ENCODE data around the gene HCN1.
"Not testable (repeated sequence)": the region's sequence is repeated elsewhere in the genome, so short reads cannot be mapped to it uniquely, and the experiment has no call there.

The HCN1 gene

DNA sequence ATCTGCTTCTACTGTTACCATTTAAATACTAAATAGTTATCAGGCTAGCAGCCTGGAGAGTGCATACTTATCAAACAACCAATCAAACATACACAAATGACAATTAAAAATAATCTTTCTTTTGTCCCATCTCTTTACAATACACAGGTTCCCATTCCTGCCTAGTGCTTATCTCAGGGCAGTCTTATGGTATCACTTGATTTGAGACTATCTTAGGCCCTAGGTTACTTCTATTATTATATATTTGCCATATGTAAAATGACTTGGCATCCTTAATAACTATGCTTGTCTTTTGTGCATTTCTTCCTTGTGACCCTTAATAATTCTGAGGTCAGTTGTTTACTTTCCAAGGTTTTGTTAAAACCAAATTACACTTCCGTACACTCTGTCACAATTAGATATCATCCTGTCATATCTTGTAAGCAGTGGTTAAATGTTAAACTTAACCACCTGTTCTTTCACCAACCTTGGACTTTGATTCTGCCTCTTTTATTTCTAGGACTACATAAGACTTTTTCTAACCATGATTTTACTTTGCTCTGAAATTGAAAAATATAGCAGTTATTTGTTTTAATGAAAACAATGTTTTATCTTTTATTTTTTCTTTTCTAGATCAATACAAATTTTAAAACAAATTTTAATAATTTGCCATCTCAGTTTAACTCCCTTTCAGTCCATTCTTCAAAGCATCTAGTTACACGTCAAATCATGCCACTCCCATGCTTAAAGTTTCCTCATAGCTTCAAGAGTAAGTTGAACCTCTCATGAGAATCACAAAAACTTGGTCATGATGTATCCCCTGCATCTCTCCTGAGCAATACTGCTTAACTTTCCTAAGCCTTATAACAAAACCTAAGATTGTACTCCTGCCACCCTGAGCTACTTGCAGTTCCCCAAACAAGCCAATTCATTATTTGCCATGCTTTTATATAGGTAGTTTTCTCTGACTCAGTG is 281.3 kb downstream of the HCN1 start:
- no peak for DNase-seq (ENCODE audit: low read depth)

DNA sequence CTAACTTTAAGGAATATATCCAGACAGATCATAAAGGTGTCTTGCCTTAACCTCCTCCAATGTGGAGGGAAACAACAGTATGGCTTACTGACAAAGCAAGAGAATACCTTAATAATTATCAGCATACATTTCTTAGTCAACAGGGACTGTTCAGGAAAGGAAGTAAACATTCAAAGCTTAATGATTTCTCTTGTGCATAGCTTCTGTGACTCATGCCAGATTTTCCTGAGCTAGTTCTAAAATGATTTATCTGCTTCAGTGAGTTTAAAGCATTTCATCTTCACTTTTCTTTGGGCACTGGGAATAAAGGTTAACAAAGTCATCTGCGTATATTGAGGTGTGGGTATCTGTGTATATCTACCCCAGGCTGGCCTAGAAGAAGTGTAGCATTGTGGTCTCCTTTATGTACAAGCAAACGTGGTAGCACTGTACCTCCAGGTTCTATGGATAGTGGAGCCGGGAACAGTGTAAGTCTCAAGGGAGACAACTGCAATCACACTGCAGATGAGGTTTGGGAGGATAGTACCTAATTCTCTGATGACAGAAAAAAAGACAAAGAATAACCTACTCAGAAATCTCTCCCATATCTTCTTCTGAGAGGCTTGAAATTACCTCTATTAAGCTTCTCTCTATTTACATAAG is 284.1 kb downstream of the HCN1 start:
- peak; percentile 28 for DNase-seq (ENCODE audit: low read depth)

DNA sequence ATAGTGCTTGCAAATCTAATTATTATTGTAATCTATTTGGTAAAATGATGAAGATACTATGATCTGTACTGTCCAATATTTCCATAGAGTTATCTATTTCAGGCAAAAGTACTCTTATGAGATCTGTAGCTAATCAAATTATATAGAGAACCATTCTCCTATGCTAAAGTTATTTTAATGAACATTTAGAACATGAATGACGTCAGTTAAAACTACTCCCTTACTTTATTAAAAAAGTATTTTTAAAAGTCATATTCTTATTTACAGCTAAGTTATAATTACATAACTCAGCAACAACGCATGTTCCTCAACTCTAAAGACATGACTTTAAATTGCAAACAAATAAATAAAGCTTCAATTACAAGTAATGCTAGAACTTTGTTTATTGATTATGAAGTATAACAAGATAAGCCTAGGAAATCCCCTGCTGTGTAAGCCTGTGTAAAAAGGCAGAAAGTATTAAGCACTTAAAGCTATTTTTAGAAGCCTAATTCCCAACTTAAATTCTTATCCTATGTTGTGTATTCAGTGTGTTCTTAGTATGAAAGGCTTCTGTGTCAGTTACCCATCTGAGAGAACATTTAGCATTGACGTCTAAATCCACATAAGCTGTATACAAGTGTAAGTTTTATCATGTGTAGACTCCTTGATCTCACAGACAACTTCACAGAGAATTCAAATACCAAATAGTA is 285.7 kb downstream of the HCN1 start:
- DNase-seq (ENCODE audit: low read depth), result no peak

DNA sequence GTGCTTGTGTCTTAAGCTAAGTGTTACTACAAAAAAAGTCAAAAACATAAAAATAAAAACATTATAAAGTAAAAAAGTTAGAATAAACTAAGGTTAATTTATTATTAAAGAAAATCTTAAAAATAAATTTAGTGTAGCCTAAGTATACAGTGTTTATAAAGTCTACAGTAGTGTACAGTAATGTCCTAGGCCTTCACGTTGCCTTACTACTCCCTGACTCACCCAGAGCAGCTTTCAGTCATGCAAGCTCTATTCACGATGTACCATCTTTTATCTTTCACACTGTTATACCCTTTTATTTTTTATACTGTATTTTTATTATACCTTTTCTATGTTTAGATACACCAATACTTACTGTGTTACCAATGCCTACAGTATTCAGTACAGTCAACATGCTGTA is 288.1 kb downstream of the HCN1 start:
- no peak for DNase-seq (ENCODE audit: low read depth)

DNA sequence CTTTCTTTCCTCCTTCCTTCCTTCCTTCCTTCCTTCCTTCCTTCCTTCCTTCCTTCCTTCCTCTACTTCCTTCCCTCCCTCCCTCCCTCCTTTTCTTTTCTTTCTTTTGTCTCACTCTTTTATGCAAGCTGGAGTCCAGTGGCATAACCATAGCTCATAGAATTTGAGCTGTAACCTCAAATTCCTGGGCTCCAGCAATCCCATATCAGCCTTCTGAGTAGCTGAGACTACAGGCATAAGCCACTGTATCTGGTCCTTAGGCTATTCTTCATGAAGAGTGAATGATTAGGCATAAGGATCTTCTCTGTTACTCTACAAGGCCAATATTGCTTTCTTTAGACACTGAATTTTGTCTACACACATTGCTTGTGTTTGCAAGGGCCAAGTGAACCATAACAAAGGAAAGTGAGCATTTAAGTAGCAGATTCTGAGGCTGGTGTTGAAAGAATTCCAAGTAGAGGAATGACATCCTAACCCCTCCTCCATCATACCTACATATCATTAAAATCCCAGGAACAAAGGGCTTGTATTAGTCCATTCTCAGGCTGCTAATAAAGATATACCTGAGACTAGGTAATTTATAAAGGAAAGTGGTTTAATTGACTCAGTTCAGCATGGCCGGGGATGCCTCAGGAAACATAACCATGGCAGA is 293.2 kb downstream of the HCN1 start:
- no peak for DNase-seq (ENCODE audit: low read depth)

DNA sequence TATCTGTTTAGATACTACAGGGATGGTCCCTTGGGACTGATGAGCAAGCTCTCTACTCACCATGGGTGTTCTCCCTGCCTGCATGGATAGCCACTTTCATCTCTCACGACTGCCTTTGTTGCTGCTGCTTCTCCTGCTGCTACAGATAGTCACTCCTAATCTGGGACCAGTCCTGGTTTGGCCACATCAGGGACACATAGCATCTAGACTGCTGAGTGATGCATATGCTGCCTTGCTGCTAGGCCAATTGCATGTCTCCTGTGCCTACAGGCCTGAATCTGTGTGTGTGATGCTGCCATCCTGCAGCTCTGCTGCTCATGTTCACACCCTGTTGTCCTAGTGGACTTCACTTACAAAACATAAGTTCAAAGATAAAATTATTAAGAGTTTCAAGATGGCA is 297.1 kb downstream of the HCN1 start:
- no peak for DNase-seq (ENCODE audit: low read depth)

DNA sequence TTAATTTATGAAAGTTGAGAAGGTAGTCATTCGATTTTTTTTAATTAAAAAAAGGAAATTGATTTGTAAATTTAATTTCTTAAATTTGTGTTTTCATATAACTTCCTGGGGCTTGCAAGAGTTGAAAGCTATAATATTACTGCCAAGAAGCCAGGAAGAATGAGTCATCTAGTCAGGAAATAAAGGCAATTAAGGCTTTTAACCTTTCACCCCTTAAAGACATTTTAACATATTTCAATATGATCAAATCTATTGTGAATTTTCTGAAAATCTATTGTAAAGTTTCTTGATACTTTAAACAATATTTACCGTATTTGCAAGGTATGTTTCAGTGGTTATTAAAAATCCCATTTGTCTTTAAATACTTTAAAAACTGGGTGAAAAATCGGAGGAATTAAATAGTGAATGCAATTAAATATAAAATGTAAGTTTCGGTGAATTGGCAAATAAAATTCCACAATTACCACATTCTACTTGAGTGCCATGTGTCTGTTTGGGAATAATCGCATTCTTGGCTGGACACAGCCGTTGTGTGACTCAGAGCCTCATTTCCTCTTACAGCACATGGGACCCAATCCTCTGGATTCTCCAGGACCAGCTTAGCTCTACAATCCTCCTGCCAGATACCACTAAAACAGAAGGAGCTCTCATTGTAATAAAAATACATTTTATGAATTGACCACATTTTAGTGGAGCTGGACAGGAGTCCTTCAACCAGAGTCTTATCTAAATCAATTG is 310.7 kb downstream of the HCN1 start:
- peak; percentile 94 for DNase-seq (ENCODE audit: low read depth)

DNA sequence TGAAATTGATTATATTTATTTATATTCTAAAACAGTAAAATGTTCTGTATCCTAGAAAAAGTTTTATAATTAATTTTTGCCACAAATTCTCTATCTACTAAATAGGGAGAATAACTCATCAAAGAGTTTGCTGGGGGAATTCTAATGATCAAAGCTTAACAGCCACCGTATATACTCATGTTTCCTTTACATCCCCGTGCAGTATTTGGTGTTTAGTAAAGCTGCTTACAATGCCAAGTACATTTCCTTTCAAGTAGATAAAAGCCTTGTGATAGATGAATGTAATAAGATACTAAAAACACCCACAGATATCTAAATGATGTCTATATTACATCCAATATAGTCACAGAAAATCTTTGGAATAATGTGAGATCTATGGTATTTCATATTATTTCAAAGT is 312.2 kb downstream of the HCN1 start:
- DNase-seq (ENCODE audit: low read depth), result no peak

DNA sequence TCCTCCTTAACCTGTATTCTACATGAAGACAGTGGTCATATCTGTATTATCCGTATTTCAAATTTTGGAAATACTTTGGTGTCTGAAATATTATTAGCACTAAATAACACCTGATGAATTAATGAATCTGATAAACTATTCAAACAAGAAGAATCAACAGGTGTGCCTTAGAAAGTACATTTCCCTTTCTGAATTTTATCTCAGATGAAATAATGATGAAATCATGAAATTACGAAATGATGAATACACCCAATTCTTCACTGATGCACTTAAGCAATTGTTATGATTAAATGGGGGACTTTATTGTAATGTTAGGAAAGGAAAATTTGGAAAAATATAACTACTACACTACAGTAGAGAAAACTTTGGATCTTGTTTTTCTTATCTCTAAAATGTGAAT is 313.6 kb downstream of the HCN1 start:
- no peak for DNase-seq (ENCODE audit: low read depth)

DNA sequence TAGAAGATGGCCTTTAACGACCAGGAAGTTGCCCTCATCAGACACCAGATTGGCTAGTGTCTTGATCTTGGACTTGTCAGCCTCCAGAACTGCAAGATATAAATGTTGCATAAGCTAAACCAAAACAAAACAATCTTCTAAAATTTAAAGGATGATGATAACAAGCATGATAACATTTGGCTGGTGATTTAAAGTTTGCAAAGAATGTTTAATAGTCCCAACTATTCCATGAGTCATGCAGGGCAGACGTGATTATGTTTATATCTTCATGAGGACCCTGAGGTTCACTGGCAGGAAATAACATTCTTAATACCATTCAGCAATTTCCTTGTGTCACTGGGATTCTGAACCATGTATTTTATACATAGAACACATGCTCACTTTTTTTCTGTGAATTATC is 319.8 kb downstream of the HCN1 start:
- peak; percentile 83 for DNase-seq (ENCODE audit: low read depth)

DNA sequence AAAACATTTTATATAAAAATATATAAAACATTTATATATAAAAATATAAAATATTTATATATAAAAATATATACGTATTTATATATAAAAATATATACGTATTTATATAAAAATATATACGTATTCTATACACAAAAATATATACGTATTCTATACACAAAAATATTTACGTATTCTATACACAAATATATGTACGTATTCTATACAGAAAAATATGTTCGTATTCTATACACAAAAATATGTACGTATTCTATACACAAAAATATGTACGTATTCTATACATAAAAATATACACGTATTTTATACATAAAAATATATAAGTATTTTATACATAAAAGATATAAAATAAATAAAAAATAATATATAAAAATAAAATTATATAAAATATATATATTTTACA is 323.6 kb downstream of the HCN1 start:
- DNase-seq (ENCODE audit: low read depth), result no peak

DNA sequence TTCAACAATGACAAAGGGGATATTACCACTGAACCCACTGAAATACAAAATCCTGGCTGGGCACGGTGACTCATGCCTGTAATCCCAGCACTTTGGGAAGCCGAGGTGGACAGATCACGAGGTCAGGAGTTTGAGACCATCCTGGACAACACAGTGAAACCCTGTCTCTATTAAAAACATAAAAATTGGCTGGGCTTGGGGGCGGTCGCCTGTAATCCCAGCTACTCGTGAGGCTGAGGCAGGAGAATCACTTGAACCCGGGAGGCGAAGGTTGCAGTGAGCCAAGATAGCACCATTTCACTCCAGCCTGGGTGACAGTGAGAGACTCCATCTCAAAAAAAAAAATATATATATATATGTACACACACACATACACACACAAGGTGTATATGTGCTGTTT is 324.8 kb downstream of the HCN1 start:
- DNase-seq (ENCODE audit: low read depth), result not testable (repeated sequence)

DNA sequence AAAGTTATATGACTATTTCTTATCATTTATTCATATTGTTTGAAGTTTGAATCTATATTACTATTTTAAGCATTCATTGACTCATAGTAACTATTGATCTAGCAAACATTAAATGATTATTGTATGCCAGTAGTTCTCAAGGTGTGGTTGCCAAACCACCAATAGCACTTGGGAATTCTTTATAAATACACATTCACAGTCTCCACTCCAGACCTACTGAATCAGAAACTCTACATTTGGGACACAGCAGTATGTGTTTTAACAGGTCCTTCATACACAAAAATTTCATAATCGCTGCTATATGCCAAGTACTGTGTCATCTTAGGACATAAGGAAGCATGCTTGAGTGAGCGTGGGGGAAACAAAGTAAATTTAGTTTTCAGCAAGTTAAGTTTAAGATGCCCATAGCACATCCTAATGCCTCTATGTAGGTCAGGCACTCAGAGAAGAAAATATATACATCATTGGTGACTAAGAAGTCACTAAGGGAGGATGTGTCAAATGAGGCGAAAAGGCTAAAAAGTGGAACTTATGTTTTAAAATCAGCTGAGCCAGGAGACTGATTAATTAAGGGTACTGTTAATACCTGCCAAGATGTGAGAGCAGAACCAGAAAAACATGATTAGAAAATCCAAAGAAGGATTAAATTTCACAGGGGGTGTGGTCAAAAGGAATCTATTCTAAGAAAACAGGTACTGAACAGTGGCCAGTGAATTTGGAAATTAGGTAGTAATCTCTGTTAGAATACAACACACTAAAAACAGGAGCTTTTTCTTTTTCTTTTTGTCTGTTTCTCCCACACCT is 340.8 kb downstream of the HCN1 start:
- no peak for DNase-seq (ENCODE audit: low read depth)

DNA sequence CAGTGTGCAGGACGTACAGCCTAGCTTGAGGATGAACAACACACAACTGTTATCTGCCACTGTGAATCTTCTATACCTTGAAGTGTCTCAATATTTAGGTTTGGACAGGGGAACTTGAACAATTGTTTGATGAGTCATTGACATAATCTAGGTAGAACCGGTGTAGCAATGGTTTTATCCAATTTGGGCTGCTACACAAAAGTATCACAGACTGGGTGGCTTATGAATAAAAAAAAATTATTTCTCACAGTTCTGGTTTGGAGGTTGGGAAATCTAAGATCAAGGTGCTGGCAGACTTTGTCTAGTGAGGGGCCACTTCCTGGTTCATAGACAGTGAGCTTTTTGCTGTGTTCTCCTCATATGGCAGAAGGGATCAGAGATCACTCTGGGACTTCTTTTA is 359.7 kb downstream of the HCN1 start:
- DNase-seq (ENCODE audit: low read depth), result no peak

DNA sequence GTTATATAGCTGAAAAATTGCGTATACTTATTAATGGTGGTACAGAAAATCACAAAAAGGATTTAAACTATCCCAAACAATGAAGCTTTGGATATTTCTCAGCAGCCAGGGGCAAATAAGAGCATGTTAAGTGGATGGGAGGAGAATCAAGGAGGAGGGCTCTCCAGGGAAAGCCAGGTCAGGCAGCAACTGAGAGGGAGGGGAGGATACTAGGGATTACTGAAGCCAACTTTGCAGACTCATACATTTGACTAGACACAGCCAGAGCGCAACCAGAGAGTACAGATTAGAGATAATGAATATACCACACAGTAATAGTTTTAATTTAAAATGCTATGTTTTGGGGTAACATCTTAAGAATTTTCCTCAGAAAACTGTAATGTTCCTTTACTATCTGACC is 360.2 kb downstream of the HCN1 start:
- no peak for DNase-seq (ENCODE audit: low read depth)

DNA sequence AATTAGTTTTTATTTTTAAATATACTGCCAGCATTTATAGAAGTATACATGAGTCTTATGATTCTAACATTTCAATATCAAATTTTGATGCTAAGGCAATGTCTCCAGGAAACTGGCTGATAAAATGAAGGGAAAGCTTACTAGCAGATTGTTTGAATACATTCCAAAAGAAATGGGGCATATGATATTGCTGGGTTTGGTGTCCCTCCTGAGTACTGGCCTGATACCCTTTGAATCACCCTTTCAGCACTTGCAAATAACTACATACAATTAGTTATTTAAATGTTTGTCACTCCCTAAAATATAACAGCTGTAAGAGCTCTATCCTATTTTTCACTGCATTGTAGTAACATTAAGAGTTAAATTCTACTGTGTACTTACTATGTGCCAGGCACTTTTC is 360.8 kb downstream of the HCN1 start:
- no peak for DNase-seq (ENCODE audit: low read depth)

DNA sequence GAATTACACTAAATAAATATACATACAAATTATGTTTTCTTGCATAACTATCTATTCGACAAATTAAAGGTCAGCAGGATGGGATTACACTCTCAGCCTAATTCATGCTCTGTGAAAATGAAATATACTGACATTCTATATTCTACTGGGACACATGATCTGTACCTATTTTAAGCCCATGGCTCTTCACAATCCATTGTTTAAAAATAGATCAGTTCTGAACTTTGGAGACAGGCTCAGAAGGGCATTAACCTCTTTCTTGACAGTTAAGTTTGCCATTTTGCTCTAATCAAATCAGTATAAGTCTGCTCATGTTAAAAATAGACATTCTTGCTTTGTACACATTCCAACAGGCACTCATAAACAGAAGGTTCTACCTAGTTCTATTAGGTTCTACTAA is 361.2 kb downstream of the HCN1 start:
- DNase-seq (ENCODE audit: low read depth), result no peak

DNA sequence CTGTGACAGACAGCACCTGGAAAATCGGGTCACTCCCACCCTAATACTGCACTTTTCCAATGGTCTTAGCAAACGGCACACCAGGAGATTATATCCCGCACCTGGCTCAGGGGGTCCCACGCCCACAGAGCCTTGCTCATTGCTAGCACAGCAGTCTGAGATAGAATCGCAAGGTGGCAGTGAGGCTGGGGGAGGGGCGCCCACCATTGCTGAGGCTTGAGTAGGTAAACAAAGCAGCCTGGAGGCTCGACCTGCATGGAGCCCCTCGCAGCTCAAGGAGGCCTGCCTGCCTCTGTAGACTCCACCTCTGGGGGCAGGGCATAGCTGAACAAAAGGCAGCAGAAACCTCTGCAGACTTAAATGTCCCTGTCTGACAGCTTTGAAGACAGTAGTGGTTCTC is 383.6 kb downstream of the HCN1 start:
- not testable (repeated sequence) for DNase-seq (ENCODE audit: low read depth)

DNA sequence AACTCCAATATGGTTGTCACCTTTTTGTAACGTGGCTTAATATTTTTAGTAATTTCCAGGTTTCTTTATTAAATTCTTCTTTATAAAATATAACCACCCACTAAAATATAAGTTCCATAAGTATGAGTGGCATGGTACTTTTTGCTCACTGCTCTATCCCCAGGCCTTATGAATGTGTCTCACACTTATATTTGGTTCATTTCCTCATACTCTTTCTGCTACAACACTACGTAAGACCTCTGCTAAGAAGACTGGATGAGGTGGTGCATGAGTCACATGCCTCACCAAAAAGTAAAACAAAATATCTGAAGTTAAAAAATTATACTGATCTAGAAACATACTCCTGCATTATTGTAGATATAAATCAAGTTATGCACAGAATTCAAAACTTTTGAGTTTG is 400.9 kb downstream of the HCN1 start:
- no peak for DNase-seq (ENCODE audit: low read depth)

DNA sequence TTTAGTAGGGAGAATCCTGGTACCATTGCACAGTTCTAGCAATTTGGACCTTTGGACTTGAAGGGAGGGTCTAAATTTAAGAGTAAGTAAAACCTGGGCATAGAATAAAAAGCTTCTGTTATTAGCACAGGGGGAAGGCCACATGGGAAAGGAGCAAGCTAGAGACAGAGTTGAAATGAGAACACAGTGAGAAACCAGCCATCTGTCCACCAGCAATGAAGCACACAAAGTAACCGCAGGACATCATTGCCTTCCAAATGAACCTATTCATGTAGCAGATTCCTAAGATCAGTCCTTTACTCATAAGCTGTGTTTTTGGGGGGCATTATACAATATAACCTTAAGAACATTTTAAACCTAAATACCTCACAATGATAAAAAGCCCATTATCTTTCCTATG is 407.4 kb downstream of the HCN1 start:
- DNase-seq (ENCODE audit: low read depth), result no peak

DNA sequence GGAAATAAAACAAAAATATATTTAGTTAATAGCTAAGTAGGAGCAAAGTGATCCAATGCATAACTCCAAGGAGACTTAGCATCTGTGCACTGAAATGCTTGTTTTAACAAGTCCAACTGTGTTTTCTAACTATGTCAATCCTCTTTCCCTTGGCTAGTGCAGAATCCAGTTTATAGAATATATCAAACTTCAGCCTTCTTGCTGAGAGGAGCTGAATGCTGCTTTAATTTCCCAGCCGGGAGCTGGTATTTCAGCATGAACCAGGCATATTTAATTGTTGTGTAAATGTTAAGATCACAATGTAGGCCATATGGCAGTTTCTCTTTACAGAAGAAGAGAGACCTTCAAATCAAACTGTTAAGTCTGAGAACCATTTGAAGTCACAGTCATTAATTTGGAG is 411.7 kb downstream of the HCN1 start:
- DNase-seq (ENCODE audit: low read depth), result no peak
